IPS DF 6.9 (cell line): ENCODE measurements around the gene GLYR1.

ENCODE experiments used
- DNase-seq: peaks from one replicate; pipeline ENCODE4 v3.0.0-alpha.2; 2013; ENCODE audit warnings: low read depth, low spot score
- H3K27ac ChIP-seq: one replicate; pipeline ENCODE4 v1.5.1; 2013; ENCODE audit warnings: low read length, control low read depth
- H3K27me3 ChIP-seq: 2 replicates; pipeline ENCODE4 v1.6.1; 2013; ENCODE audit warnings: mild to moderate bottlenecking, low read length; ENCODE audit not compliant: control insufficient read depth, insufficient read depth
- H3K36me3 ChIP-seq: 2 replicates; pipeline ENCODE4 v1.6.1; 2013; ENCODE audit warnings: low read length; ENCODE audit not compliant: control insufficient read depth, insufficient read depth
- H3K4me1 ChIP-seq: 2 replicates; pipeline ENCODE4 v1.6.1; 2013; ENCODE audit warnings: low read length; ENCODE audit not compliant: control insufficient read depth, insufficient read depth
- H3K4me3 ChIP-seq: 2 replicates; pipeline ENCODE4 v1.5.1; 2013; ENCODE audit warnings: mild to moderate bottlenecking, low read length
- H3K9me3 ChIP-seq: 2 replicates; pipeline ENCODE4 v1.6.1; 2013; ENCODE audit warnings: low read length, inconsistent platforms; ENCODE audit not compliant: control insufficient read depth, insufficient read depth
- WGBS: extraction: QIAGEN DNeasy Blood & Tissue Kit; methylation state at CpG from one replicate; pipeline ENCODE4 v1.1.7; 2013; ENCODE audit warnings: mixed read lengths, missing lambda C conversion rate; ENCODE audit not compliant: insufficient read length, insufficient coverage; 5-methylcytosine and 5-hydroxymethylcytosine counted together

GLYR1 gene

GRCh38 chr16:4806280-4806679 is 40.8 kb downstream of the GLYR1 start:
- no peak overlapping the region for H3K4me3 ChIP-seq
- H3K36me3 ChIP-seq = peaks cover 3% of the 10 kb centered on the region; the same call in 1 of the 2 replicates
- H3K9me3 ChIP-seq = no peaks in the 10 kb centered on the region
- H3K27ac ChIP-seq = no peak overlapping the region
- peaks cover under 1% of the 10 kb centered on the region; the same call in 1 of the 2 replicates for H3K4me1 ChIP-seq
- no peak for DNase-seq
- H3K27me3 ChIP-seq = no peaks in the 10 kb centered on the region
- WGBS = no CpG with 5 or more reads among the region's 6 CpGs

DNA sequence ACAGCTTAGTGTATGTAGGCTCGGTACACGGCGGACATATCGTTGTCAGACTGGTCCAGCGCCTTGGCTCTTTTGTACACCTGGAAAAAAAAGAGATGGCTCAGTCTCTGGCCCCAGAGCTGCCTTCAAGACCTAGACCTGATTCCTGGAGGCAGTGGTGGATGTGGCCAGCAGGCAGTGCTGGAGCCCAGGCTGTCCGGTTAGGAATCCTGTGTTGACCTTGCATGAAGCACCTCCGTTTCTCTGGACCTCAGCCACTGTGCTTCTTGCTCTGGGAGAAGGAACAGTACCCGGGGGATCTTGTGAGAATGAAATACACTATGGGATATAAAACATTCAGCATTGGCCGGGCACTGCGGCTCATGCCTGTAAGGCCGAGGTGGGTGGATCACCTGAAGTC is 41.9 kb downstream of the GLYR1 start:
- H3K4me1 ChIP-seq = peaks cover 2% of the 10 kb centered on the region; the same call in 1 of the 2 replicates
- WGBS = no CpG with 5 or more reads among the region's 11 CpGs
- H3K36me3 ChIP-seq = peaks cover 3% of the 10 kb centered on the region; the same call in 1 of the 2 replicates
- no peak overlapping the region for H3K27ac ChIP-seq
- H3K27me3 ChIP-seq = no peaks in the 10 kb centered on the region
- no peak for DNase-seq
- no peak overlapping the region for H3K4me3 ChIP-seq
- H3K9me3 ChIP-seq = no peaks in the 10 kb centered on the region

DNA sequence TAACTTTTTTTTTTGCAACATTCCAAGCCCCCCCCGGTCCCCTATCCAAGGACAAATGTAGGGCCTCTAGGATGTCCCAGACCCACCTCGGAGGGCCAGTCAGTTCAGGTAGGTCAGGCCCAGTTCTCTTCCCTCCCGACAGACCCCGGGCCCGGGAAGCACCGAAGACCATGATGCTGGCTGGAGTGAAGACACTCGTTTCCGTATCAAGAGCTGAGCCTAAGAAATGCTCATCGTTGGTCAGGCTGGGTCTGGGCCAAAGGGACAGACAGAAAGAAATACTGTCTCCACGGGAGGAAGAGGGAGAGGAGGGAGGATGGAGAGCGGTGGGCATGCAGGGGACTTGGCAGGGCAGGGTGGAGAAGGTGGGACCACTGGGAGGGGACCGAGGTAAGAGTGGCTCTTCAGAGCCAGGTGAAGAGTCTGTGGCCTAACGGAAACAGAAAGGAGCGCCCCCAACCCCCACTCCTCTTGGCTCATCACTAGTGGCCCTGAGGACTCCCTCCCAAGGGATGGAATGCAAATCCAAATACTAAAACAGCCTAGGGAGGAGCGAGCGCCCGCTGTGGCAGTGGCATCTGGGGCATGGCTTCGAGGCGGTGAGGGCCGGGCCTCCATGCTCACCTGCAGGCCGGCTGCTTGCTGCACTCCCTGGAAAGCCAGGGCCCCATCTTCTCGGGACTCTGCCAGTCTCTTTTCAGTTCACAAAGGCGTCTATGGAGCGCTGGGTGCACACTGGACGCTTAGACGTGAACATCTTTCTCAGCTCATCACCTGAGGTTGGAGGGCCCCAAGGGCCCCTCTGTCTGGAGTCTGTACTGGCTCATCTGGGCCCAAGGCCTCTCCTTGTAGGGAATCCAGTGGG is 43.0 kb downstream of the GLYR1 start:
- no peaks in the 10 kb centered on the region for H3K9me3 ChIP-seq
- WGBS = no CpG with 5 or more reads among the region's 26 CpGs
- H3K27ac ChIP-seq = no peak overlapping the region
- H3K27me3 ChIP-seq = no peaks in the 10 kb centered on the region
- H3K4me1 ChIP-seq = peaks cover 2% of the 10 kb centered on the region; the same call in 1 of the 2 replicates
- no peak overlapping the region for H3K4me3 ChIP-seq
- no peak for DNase-seq
- peaks cover 8% of the 10 kb centered on the region; the same call in 1 of the 2 replicates for H3K36me3 ChIP-seq

GRCh38 chr16:4803401-4803844 is 43.7 kb downstream of the GLYR1 start:
- WGBS = no CpG with 5 or more reads among the region's 8 CpGs
- H3K9me3 ChIP-seq = no peaks in the 10 kb centered on the region
- H3K4me1 ChIP-seq = peaks cover 2% of the 10 kb centered on the region; the same call in 1 of the 2 replicates
- H3K27ac ChIP-seq = no peak overlapping the region
- no peaks in the 10 kb centered on the region for H3K27me3 ChIP-seq
- no peak overlapping the region for H3K4me3 ChIP-seq
- H3K36me3 ChIP-seq = peaks cover 11% of the 10 kb centered on the region
- no peak for DNase-seq

- DNase-seq = peak; percentile 81
- H3K27ac ChIP-seq = no peak overlapping the region
- H3K4me1 ChIP-seq = peaks cover 2% of the 10 kb centered on the region; the same call in 1 of the 2 replicates
- H3K36me3 ChIP-seq = peaks cover 11% of the 10 kb centered on the region
- H3K4me3 ChIP-seq = peak overlapping the region; percentile 93
- WGBS = no CpG with 5 or more reads among the region's 59 CpGs
- no peaks in the 10 kb centered on the region for H3K27me3 ChIP-seq
- no peaks in the 10 kb centered on the region for H3K9me3 ChIP-seq
Observed at GRCh38 chr16:4802659-4803287, 44.3 kb downstream of the GLYR1 start.

GRCh38 chr16:4801962-4802658 is 45.0 kb downstream of the GLYR1 start, which contains the start of gene ROGDI:
Gene ROGDI, minus strand, starts transcription at chr16:4802633. Its CDS starts 62 bp downstream, at chr16:4802571.
- no CpG with 5 or more reads among the region's 70 CpGs for WGBS
- peak; percentile 70 for DNase-seq
- no peak within 1 kb of the TSS for H3K27ac ChIP-seq
- peak within 1 kb of the TSS; percentile 93 for H3K4me3 ChIP-seq
- H3K9me3 ChIP-seq = no peaks in the 10 kb centered on the region
- H3K36me3 ChIP-seq = peaks cover 11% of the 10 kb centered on the region
- no peaks in the 10 kb centered on the region for H3K27me3 ChIP-seq
- H3K4me1 ChIP-seq = peaks cover 2% of the 10 kb centered on the region; the same call in 1 of the 2 replicates

GRCh38 chr16:4801051-4801961 is 45.8 kb downstream of the GLYR1 start:
- Histone ChIP-seq H3K27me3 (no peaks in the 10 kb centered on the region), H3K4me3 (peak overlapping the region; percentile 93; the same call in 1 of the 2 replicates), H3K27ac (no peak overlapping the region), H3K36me3 (peaks cover 11% of the 10 kb centered on the region), H3K4me1 (peaks cover 2% of the 10 kb centered on the region; the same call in 1 of the 2 replicates), H3K9me3 (no peaks in the 10 kb centered on the region)
- no peak for DNase-seq
- no CpG with 5 or more reads among the region's 29 CpGs for WGBS

DNA sequence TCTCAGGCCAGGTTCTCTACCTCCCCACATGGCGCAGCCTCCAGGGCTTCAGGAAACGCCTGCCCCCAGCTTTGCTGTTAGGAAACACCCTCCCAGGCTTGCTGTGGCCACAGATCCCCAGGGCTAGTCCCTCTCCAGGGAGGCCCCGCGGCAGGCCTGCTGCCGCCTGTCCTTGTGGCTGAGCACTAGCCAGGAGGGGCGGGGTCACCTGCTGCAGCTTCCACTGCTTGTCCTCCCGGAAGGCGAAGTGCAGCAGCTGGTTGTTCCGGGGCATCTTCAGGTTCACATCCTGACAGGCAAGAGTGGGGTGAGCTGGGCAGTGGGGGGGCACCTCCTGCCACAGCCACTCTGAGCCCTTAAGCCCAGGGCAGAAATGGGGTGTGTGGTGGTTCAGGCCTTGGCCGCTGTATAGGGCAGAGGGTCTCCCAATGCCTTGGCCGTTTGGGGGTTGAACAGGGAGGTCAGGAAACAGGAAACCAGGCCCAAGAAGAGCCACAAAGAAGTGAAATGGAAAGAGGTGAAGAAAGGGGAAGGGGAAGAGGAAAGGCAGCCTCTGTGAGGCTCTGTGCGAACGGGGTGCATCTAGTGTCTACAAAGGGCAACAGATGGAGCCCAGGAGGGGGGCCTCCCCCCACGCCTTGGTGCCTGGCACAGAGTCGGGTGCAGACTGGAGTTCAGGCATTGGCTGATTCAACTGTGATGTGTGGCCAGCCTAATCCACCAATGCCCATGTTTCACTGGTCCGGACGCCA is 46.6 kb downstream of the GLYR1 start:
- DNase-seq = no peak
- H3K27me3 ChIP-seq = no peaks in the 10 kb centered on the region
- H3K36me3 ChIP-seq = peaks cover 11% of the 10 kb centered on the region
- H3K9me3 ChIP-seq = no peaks in the 10 kb centered on the region
- H3K4me3 ChIP-seq = no peak overlapping the region
- no CpG with 5 or more reads among the region's 17 CpGs for WGBS
- no peak overlapping the region for H3K27ac ChIP-seq
- H3K4me1 ChIP-seq = peaks cover 2% of the 10 kb centered on the region; the same call in 1 of the 2 replicates
